NCI-H1436 treated with DMSO at 0.1 percent for 48 hours (cell line): ENCODE results near the gene SURF6.
"Not testable (repeated sequence)": the region's sequence is repeated elsewhere in the genome, so short reads cannot be mapped to it uniquely, and the experiment has no call there.

Experiments
- DNase-seq: peaks from one replicate; lab custom pipeline; 2025; lab: John Stamatoyannopoulos, UW

Gene SURF6

GRCh38 chr9:133286523-133286922, 49.5 kb downstream of the SURF6 start:
- DNase-seq: no peak

GRCh38 chr9:133285252-133285775, 50.7 kb downstream of the SURF6 start:
- DNase-seq: no peak

GRCh38 chr9:133284362-133284761, 51.6 kb downstream of the SURF6 start:
- no peak for DNase-seq

GRCh38 chr9:133283255-133284032, 52.5 kb downstream of the SURF6 start:
- not testable (repeated sequence) for DNase-seq

- DNase-seq: no peak
Measured at GRCh38 chr9:133282464-133283238, 53.3 kb downstream of the SURF6 start.

GRCh38 chr9:133280392-133280791, 55.6 kb downstream of the SURF6 start:
- DNase-seq: no peak
